DND-41 (cell line): ENCODE measurements around the gene CAD.

Experiments
- EZH2 ChIP-seq: IDR thresholded peaks from 3 replicates; pipeline ENCODE4 v1.6.1; 2012; ENCODE audit warnings: borderline replicate concordance, low read depth, mild to moderate bottlenecking, moderate library complexity, low read length, inconsistent platforms; ENCODE audit not compliant: severe bottlenecking
- TF ChIP-seq, protein P1 (sequence below): IDR thresholded peaks from 2 replicates; pipeline ENCODE4 v1.5.1; 2012; ENCODE audit warnings: borderline replicate concordance, low read length, moderate library complexity, mild to moderate bottlenecking; ENCODE audit not compliant: poor library complexity, severe bottlenecking; ENCODE audit errors: extremely low read depth

DNA sequence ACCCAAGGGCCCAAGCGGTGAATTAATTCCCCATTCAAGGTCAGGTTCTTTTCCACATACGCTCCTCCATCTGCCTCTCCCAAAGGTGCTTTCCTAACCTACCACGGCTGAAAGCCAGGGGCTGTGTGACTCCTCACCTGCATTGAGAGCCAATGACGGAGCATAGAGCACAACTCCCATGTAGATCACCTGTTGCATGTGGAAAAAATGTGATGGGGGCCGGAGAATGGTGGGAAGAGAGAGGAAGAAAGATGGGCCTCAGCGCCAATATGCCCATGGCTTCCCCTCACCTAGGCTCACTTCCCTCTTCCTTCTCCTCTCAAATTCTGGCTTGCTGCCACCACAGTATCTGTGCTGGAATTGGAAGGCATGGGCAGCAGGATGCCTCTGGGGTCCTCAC lies 10.8 kb upstream of the CAD start:
- TF ChIP-seq EZH2 = no peak
- TF ChIP-seq, protein P1, sequence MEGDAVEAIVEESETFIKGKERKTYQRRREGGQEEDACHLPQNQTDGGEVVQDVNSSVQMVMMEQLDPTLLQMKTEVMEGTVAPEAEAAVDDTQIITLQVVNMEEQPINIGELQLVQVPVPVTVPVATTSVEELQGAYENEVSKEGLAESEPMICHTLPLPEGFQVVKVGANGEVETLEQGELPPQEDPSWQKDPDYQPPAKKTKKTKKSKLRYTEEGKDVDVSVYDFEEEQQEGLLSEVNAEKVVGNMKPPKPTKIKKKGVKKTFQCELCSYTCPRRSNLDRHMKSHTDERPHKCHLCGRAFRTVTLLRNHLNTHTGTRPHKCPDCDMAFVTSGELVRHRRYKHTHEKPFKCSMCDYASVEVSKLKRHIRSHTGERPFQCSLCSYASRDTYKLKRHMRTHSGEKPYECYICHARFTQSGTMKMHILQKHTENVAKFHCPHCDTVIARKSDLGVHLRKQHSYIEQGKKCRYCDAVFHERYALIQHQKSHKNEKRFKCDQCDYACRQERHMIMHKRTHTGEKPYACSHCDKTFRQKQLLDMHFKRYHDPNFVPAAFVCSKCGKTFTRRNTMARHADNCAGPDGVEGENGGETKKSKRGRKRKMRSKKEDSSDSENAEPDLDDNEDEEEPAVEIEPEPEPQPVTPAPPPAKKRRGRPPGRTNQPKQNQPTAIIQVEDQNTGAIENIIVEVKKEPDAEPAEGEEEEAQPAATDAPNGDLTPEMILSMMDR = no peak
